Putamen (tissue), 1 donor: Measurements from ENCODE around the gene HOXA7.

Experiments
- DNase-seq: peaks from one replicate; pipeline ENCODE4 v3.0.0-alpha.2; 2016; ENCODE audit warnings: low spot score

Gene HOXA7

DNA sequence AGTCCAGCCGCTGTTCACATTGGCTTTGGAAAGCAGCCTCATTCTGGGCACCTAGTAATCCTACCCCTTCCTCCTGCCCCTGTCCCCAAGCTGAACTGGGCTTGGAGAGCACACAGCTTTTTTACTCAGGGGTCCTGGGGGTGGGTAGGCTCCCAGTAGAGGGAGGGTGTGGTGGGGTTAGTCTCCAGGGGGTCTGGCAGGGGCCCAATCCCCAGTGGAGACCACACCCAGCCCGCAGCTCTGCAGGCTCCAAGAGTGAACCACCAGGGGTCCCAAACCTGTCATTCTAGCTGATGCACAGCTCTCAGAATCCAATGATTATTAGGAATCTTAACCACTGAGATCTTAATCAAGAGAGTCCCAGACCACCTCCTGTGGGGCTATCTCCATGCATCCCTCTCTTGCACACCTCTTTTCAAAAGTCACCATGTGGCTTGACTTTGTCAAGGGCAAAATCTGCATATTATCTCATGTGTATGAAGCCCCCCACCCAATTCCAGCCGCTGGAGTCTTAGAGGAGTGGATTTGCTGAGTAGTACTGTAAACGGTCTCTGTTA lies 25.9 kb upstream of the HOXA7 start:
- no peak for DNase-seq

DNA sequence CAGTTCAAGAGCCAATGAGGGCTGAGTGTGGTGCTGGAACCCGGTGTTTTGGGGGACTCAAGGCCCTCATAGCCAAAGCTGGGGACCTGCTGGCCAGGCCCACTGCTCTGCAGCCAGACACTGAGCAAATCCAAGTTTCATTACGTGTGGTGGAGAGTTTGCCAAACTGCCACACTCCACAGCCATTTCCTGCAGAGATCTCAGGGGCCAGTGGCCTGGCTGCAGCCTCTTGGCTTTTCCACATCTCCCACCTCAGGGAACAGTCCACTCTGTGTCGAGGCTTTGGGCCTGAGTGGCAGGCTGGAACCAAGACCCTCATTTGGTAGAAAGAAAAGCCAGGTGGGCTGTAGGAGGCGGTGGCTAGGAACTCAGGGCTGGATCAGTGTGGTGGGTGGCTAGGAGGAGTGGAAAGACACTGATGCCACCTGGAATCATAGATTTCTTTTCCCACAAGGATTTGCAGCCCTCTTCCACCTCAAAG lies 25.4 kb upstream of the HOXA7 start:
- no peak for DNase-seq

DNA sequence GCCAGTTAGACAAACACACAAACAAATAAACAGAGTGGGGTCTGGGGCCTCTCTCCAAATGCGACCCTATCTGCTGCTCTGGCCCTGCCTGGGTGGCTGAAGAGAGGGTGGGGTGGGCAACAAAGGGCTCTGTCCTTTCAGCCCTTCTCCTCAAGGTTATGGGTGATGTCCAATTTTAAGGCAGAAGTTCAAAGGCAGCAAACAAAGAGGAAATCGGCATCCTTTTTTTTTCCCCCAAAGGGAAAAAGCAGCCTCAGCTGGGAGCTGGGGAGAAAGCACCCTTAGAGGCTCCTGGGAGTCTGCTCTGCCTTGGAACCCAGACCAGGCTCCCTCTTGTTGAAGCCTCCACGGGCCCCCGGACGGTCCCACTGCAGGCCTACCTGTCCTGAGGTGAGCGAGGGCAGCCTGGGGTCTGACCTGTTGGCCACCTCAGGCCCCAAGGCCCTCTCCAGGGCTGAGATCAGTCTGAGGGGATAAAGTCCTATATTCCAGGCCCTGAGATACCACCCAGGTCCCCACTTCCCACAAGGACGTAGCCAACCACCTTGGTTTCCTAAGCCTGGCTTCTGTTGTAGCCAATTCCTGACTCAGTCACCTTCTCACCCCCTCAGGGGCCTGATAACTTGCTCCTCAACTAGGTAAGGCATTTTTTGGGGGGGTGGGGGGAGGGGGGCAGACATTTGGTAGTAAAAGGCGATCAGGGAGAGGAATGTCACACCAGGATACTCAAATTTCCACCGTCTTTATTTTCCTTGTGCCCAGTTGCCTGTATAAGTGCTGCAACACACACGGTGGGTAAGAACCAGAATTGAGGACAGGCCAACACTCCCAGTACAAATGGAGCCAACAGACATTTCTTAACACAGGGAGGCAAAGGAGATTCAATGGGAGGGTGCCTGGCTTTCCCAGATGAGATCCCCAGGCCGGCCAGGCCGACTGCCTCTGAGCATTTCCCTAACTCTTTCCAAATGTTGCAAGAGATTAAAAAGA lies 24.3 kb upstream of the HOXA7 start:
- DNase-seq = no peak

DNA sequence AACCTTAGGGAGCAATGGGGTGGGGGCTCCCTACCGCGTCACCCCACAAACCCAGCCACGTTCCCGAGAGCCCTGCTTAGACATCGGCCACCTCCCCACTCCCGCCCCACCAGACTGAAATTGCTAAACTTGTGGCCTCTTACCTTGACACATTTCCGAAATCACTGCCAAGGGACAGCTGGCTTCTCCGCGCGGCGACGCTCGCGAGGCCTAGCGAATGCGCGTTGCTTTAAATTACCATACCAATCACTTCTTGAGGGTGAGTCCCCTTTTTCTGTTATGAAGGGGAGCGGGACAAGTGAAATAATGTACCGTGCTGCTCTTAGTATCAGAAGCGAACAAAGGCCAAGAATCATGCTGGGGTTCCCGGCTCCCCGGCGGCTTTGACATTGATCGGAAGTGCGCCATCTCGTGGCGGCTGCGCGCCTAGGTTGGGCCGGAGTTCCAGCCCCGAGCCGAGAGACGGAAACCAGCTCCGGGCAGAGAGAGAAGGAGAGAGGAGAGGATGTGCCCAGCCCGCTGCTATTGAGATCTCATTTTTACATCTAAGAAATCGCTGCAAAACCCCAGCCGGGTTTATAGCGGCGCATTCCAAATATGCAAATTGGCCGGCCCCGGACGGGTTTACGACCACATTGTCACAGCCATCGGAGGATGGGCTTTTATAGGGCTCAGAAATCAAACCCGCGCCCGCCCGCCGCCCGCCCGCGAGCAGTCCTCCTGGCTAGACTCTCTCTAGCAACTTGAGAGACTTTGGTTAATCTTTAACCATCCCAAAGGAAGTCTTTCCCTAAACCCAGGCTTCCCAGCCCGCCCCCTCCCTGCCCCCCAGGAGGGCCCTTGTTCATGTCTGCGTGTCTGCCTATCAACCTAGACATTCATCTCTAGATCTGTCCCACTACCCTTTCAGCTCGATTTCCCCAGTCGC lies 23.3 kb upstream of the HOXA7 start:
- DNase-seq = no peak

DNA sequence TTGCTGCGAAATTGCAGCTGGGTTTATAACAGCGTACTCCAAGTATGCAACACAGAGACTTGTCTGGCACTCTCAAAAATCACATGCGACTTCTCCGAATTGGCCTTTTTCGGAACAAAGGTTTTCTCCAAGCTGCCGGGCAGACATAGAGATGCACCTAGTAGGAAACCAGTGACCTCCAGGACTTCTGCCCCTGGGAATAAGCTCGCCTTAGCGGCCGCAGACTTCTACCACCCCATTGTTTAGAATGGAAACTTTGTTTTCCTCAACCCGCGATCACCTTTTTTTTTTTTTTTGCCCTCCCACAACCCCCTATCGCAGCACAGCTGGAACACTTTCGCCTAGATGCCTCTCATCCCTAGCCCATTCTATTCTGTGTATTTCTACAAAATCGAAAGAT lies 22.6 kb upstream of the HOXA7 start:
- no peak for DNase-seq

DNA sequence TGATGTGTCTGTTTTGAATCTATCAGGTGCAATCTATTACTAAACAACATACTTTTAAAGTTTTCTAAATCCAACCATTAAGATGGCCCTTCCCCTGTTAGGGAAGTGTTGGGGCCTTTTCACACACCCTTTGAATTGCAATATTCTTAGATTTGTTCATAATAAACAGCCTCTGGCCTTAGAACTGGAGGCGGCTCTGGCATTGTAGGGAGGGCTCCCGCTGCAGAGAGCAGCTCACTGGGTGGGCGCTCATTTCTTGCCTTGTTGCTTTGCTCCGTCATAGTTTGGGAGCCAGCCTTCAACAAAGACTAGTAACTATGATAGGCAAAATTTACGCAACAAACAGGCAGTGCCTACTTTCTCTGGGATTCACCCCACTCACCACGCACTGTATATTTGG lies 21.9 kb upstream of the HOXA7 start:
- no peak for DNase-seq

DNA sequence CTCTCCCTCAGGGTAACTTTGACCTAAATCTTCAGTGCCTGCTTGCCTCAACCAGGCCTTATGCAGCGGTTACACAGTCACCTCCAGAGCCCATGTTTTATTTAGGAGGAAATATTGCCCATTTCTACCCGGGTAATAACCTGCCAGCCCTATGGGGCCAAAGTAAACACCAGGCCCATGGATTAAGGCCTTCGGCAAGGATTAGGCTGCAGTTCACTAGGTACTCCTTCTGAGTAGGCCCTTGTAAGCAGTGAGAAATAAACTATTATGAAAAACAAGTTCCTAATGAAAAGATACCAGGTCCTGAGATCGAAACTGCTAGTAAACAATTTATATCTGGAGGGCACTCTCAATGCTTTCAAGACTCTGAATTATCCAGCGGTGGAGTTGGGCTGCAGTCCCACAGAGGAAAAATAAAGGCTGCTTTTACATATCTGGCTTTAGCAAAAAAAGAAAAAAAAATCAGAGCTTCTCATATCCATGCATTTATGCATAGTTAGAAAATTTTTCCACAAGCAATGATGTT lies 21.4 kb upstream of the HOXA7 start:
- DNase-seq = no peak

DNA sequence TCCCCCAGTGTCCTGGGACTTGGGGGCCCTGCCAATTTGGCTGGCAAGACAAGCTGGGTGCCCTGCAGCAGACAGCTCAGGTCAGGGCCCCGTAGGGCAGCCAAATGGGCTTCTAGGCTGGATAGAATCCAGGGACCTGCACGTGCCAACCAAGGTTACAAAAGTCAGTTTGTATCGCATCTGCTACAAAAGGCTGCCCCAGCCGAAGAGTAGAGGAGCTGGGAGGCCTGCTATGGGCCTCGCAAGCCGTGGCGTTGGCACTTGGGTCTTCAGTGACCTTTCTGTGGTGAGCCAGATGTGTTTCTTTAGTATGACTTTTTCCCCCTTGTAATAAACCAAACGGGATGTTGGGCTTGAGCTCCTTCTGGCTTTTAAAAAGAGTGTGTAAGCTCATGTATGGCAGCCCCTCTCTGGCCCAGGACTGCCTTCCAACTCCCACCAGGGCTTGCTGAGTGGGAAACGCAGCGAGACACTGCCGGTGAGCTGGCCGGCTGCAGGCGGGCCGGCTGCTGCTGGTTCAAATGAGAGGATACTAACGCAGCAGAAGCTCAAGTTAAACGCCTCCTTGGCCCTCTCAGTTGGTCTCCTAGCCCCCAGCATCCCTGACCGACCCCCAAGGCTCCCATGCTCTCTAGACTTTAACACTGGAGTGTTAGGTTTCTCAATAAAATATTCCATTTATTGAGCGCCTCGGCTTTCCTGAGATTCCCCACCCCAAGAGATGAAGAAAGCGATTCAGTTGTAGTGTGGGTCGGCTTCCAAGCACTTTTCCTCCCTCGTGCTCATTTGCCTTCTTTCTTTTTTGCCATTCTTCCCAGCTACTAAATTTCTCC lies 20.7 kb upstream of the HOXA7 start:
- no peak for DNase-seq

DNA sequence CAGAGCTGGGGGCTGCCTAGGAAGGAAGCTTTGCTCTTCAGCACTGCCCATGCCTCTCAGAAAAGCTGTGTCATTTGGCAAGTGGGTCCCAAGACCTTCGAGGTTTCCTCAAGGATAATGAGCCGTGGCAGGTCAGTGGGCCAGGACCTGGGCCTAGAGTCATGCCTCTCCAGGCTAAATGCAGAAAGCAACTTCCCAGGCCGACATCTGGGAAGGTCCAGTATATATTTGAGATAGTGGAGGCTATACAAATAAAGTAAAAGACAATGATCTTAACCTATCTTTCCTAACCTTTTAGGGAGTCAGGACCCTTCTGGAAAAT lies 20.0 kb upstream of the HOXA7 start:
- DNase-seq = no peak

DNA sequence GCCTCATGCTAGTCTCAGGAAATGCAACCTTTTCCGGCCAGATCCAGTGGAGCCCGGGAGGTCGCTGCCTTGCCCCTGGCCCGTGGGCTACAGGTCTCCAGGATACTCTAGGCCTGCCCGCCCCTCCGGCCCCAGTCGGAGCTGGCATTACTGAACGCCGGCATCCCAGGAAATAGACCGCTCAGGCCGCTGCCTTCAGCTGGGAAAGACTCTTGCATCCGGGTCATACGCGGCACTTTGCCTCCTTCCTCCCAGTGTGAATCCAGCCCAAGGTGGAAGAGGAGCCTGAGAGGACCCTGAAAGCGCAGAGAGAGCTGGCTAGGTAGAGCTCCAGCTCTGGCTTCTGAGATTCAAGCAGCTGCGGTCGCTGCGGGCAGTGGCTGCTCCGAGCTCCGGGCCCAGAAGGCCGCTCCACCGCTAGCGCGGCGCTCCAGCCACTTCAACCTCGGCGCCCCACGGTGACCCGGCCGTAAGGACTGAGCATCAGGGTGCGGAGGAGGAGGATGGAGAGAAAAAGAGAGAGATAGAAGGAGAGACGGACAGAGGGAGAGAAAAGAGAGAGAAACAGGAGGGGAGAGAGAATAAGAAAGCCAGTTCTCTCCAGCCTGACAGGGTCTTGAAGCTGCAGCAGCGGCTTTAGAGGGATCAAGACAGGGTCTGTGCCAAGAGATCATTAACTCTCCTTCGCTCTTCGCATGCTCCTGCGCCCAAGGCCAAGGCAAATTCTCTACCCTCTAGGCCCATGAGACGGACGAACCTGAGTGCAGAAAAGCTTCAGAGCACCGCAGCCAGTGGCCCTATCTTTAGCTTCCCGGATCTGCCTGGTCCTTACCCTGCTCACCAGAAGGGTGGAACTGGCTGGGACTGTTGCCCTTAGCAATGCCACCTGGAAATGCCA lies 19.4 kb upstream of the HOXA7 start:
- DNase-seq = no peak

DNA sequence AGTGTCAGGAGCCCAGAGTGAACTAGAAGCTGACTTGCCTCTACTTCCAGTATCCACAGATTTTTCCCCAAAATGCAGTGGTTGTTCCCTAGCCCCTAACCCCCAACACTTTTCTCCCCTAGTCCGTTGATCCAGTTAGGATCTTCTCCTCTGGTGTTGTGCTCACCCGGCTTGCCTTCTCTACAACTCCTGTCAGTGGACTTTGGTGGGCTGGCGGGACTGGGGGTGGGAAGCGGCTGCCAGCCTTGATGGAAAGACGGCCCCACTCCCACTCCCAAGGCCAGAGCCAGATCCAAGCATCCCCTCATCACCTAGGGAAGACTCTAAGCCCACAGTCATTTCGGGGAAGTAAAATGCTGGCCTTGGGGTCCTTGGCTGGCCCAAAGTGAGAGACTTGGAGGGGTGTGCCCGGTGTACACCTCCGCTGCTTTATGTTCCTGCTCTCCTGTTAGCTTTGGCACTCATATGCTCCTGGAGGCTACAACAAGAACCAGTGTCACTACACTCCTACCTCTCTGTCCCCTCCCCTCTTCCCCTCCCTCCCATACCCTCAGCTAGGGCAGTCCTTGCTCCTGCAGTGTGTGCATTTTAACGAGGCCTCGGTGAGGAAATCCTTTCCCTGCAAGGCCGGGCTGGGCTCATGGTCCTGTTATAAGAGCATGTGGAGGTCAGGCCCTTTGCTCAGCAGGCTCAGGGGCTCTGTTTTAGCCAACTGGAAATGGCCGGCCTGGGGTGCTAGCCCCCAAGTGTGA lies 18.6 kb upstream of the HOXA7 start:
- no peak for DNase-seq

DNA sequence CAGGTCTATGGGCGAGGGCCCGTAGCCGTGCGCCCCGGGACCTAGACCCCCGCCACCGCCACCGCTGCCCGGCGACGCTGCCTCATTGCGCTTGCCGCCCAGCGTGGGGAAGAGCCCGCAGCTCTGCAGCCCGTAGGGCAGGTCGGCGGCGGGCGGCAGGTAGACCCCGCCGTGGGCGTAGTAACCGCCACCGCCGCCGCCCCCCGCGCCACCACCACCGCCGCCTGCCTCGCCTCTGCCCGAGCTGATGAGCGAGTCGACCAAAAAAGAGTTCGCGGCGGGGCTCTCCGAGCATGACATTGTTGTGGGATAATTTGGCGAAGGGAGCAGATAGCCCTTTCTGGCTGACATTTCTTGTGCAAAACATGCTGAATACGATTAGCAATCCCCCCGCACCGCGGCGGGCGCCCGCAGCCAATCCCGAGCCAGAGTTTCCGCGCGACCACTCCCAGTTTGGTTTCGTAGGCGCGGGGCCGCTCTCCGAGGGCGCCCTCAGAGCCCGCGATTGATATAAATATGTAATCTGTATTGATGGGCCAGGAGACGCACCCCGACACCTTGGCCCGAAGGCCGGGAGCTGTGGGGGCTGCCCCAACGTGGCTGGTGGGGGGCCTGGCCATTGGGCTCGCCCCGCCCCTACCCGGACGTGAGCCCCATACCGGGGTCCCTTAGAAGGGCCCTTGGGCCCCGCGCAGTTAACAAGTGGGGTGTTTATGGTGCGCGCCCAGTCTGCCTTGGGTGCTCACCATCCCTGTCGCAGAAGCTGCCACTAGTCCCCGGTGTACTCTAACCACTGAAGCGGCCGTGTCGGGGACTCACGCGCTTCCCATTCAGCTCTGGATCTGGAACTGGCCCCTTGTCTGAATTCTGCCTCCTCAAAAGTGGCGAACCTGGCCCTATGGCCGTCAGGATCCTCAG lies 17.7 kb upstream of the HOXA7 start, which contains the start of gene HOXA10:
Gene HOXA10 (minus strand): TSS at position 365 of the 918 bp plus-strand sequence. CDS start 14 bp downstream, at position 351.
- no peak for DNase-seq

DNA sequence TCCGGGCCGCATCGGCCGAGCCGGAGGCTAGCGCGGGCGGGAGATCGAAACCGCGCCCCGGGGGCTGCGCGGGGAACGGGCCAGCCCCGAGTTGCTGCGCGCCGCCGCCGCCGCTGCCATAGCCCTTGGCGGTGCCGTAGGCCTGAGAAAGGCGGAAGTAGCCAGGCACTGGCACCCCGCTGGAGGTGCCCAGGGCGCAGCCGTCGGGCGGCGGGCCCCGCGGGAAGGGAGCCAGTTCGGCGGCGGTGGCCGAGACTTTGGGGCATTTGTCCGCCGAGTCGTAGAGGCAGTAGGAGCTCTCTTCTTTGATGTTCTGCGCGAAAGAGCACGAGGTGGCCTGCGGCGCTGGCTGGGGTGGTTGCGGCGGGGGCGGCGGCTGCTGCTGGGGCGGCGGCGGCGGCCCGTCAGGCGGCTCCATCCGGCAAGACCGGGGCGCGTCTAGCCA lies 17.1 kb upstream of the HOXA7 start:
- DNase-seq = no peak

DNA sequence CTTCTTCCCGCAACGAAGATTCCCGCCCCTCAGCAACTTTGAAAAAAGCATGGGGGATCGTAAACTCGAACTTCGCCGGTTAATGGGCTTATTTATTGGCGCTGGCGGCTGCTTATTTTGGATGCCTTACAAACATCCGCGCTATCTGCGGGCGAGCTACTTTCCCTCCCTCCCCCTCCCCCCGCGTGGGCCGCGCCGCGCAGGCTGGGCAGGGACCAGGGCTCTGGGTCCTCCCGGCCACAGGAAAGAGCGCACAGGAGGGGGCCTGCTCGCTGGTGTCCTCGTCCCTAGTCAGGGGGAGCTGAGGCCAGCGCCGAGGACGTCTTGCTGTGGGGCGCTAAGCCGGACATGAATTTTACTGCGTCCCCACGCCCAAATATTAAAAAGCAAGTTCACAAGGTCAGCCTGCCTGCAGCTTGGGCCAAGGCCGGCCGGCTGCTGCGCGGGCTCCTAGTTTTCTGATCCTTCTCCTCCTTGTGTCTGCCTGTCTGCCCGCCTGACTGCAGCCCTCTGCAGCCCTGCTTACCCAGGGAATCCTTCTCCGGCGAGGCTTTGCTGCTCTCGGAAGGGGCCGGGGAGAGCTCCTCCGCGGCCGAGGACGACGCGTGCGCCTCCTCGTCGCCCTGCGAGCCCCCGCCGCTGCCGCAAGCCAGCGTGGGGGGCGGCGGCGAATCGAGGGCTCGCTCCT lies 16.5 kb upstream of the HOXA7 start:
- no peak for DNase-seq

DNA sequence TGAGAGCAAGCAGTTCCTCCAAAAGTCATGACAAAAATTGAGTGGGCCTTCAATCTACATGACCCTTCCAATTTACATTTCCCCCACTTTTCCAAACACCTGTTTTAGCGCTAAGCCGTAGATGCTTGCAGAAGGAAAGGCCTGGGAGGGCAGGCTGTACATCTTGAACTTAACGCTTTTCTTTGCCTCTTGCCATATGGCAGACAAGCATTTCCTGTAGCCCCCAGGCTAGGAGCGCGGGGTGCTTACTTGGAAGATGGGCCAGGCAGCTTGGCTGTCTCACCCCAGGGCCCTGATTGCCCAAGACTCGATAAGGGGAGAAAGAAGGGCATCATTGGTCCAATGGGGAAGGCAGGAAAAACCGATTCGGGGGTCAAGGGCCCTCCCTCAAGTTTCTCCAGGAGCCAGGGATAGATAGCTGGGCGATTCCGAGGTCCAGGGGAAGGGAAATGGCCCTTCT lies 15.9 kb upstream of the HOXA7 start:
- DNase-seq = no peak

DNA sequence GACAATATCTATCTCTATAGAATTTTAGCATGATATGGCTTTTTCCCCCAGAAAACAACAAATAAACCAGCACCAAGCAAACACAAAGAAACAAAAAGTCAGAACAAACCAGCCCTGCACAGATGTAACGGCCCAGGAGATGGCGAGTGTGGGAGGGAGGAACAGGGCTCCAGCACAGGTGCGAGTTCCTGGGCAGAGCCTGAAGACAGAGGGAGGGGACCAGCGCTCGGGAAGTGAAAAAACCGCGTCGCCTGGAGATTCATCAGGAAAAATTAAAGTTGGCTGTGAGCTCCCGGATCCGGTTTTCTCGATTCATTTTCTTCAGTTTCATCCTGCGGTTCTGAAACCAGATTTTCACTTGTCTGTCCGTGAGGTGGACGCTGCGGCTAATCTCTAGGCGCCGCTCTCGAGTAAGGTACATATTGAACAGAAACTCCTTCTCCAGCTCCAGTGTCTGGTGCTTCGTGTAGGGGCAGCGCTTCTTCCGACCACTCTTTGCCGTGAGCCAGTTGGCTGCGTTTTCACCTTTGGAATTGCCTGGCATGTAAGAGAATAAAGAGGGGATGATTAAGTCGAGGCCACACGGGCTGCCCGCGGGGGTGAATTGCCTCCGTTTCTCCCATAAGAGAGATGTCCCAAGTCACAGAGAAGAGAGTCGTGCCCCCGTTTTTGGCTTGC lies 15.3 kb upstream of the HOXA7 start:
- DNase-seq = no peak

DNA sequence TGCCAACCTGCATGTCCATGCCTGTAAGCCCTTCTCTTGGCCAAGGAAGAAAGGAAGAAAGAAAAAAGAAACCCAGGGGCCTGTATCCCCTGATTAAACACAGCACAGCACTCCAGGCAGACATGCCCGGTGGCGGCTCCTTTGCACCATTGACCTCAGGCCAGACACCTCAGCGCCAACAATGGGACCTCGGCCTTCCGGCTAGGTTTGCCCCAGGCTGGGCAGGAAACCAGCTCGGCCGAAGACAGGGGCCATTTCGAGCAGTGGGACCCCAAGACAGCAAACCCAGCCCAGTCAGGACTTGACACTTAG lies 14.8 kb upstream of the HOXA7 start:
- DNase-seq = no peak
